NOMO-1 treated with DMSO at 0.1 percent for 48 hours (cell line): ENCODE results near the gene NCK1.
A peak's percentile ranks its signal among the peaks of the same experiment; 100 is the strongest.
"Not testable (repeated sequence)": the region's sequence is repeated elsewhere in the genome, so short reads cannot be mapped to it uniquely, and the experiment has no call there.

ENCODE experiments used
- DNase-seq: peaks from one replicate; lab custom pipeline; 2025; ENCODE audit not compliant: unreplicated experiment; lab: John Stamatoyannopoulos, UW

NCK1 gene

DNA sequence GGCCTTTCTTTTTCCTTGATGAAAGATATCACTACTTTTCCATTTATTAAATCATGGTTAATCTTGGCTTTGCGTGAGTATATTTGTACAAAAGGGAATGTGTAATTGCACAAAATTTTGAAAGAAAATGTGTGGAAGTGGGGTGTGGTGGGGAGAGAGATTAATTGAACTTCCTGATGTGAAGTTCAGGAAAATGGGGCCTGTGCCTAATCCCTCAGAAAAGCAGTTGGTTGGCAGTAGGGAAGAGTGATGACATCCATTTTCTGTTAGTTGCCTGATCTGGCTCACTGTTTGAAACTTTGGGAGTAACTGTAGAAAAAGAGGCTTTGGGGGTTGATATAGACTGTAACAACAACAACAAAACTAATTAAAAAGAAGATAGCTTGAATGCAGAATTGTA is 85.0 kb downstream of the NCK1 start:
- no peak for DNase-seq

DNA sequence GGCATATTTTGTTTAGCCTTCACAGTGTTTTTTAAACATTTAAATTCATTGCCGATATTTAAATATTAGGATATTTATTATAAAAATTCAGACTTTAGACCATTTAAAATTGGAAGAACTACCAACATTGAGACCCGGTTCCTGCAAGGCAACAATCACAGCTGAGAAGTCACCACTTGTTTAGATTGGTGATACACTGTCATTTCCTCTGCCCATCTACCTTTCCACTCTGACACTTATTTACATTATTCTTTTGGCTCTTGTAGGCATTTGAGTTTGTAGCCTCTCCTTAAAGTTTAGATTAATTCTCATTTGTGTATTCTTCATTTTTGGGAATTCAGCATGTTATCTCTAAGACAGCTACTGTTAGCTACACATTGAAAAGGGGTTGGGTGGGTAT is 85.5 kb downstream of the NCK1 start:
- no peak for DNase-seq

DNA sequence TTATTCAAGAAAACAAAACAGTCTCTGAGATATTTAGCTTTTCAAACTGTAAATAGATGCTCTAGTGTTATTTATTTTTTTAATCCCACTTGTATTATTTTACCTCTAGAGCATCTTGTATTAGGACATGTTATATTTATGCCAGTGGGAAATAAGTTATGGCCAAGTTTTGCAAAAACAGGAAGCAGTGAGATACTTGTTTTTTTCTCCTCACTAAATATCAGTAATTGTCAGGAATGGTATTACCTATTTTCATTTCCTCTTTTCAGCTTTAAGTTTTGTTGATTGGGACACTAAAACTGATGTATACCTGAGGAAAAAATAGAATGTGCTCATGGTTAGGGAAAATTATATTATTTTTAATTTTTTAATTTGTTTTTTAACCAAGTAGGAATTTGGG is 87.1 kb downstream of the NCK1 start:
- peak; percentile 35 for DNase-seq

DNA sequence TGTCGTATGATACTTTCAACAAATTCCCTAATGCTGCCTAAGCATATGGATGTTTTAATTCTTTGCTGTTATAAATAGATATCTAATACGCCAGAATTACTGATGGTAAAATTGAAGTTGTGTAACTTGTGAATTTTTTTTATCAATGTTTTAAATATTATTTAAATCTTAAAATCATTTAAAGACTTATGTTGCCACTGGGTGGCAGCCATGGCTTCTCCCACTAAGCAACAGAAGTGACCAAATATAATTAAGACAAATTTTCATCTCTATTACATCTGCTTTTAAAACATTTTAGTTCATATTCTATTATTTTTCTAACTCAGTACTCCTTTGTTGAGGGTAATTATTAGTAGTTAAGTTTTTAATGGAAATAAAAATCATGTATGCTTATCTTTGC is 87.7 kb downstream of the NCK1 start:
- no peak for DNase-seq

DNA sequence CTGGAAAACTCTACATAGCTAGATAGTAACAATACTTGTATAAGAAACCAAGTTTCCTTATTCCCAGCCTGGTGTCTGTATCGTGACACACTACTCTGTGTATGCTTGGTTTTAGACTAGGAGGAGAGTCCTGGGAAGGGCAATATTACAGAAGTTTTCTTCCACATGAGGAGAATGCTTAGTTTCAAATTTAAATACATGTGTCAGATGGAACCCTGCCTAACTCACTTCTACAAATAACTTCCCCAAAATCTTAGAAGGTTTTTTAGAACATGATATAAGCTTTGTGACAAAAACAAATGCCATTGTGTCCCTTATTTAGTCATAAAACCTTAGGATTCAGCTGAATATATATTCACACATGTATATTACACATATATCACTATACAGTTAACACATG is 88.6 kb downstream of the NCK1 start:
- no peak for DNase-seq

DNA sequence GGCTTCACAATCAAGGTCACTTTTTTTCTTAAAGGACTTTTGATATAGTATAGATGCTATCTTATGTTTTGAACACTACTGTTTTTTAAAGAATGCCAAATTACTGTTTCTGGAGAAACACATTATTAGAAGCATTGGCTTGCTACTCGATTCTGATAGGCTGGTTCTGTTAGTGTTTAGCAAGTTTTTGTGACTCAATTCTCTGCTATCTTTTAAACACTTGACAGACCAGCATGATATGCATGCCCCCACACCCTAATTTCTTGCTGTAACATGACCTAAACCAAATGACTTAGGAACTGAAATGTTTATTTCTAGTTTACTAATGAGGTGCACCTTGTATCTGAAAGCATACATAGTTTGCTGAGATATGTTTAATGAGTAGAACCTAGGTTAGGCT is 90.3 kb downstream of the NCK1 start:
- no peak for DNase-seq

DNA sequence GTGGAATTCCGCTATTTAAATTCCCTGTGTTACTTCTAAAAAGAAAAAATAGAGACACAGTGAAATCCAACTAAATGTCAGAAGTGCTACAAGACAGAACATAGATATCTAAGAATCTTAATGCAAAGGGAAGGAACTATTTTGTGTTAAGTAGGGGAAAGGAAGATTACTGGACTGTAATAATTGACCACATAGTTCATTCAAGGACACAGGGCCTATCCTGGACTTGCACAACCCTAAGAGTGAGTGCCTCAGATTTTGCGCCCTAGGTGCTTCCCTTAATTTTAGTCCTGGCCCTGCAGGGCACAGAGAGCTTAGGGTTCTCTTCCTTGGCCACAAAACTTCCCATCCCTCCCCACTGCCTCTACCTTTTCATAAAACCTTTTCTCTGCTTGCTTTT is 92.2 kb downstream of the NCK1 start:
- no peak for DNase-seq

DNA sequence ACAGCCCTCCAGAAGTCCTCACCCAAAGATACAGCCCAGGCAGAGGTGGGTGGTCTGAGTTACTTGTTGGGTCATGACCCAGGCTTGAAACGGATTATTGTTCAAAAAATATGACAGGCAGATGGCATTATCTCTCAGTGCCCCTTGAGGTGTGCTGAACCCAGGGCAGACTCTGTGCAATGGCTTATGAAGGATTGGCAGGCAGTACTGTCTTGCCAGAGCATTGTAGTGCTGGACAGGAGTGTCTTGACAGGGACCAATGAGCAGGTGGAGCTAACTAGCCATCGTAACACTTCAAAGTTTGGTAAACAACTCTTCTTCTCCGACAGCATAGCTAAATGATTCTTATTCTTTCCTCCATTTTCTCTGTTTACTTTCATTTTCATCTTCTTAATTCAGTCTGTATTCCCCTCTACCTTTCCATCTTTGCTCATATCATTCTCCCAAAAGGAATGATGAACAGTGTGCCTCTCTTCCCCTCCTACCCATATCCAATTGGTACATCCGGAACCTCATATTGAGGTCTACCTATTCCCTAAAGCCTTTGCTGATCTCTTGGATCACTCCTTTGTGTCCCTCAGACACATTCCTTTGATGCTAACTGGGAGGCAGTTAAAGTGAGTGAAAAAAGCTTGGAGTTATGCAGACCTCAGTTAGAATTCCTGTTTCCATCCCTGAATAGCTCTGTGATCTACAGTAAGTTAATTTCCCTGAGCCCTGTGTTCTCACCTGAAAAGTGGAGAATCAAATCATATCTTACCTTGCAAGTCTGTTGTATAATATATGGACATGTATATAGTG is 93.2 kb downstream of the NCK1 start:
- no peak for DNase-seq

DNA sequence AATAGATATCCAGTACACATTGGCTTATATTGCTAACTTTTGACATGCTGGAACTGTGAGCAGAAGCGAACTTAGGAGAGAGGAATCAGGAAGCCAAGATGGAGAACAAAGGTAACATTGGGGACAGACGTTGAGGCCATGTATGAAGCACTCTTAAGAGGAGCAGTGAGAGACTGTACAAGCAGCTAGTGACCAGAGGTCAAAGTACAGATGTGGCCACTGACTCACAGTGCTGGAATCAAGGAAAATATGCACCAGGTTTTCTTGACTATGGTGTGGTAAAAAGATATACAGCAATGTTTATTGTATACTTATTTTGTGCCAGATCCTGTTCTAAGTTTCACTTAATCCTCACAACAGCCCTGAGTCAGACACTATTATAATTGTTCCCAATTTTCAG is 93.8 kb downstream of the NCK1 start:
- no peak for DNase-seq

DNA sequence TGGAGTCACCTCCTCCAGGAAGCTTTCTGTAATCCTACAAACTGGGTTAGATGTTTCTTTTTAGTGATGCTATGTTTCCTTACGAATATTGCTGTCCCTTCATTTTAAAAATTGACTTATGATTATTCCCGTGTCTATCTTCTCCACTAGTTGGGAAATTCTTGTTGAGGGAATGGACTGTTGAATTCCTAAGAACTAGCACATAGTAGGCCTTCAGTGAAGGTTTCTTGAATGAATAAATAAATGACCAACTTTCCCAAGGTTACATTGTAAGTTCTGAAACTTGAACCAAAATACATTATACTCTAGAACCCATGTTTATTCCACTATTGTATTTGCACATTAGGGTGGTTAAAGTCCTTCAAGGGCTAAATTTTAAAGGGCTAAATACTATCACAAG is 95.0 kb downstream of the NCK1 start:
- no peak for DNase-seq

DNA sequence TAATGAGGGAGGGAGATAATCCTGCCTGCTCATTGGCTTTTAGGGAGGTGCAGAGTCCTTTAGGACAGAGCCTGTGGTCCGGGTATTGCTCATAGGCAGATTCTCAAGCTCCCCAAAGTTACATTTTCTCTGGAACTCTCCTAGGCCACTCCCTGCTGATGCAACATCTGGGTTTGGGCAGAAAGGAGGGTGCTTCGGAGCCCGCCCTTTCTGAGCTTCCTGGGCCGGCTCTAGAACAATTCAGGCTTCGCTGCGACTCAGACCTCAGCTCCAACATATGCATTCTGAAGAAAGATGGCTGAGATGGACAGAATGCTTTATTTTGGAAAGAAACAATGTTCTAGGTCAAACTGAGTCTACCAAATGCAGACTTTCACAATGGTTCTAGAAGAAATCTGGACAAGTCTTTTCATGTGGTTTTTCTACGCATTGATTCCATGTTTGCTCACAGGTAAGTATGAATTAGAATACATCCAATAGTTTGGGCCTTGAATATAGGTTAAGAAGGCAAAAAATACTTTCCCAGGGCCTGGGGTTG is 95.8 kb downstream of the NCK1 start, which contains the start of gene IL20RB:
IL20RB (plus strand) TSS at position 233 of the 538 bp plus-strand sequence; CDS start at position 364, 131 bp downstream.
- DNase-seq: no peak

DNA sequence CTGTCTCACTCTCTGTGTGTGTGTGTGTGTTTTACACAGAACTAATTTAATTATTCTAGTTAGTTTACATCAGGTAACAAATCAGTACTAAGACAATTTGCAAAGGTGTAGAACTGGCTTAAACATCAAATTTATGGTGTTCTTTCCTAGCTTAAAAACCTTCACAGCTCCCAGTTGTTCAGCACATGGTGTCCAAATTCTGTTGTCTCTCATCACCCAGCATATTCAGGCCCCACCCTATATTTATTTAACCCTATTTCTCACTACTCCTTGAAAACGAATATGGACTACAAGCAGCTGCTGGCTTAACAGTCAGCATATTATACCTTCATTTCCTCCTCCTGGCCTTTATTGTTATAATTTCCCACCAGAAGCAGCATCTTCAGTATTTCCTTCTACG is 96.9 kb downstream of the NCK1 start:
- no peak for DNase-seq

DNA sequence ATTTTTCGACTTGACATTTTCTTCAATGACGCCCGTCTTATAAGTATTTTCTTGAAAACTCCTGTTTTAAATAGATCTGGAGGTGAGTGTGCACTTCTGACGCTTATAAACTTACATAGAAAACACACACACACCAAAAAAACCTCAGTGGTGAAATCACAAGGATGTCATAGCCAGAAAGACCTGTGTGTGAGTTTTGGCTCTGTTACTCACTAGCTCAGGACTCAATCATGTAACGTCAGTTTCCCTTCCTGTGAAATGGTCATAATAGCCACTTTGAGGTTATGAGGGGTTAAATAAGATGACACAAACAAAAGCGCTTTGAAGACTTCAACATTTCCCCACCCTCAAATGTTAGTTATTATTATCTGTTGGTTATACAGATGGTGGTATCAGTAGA is 97.6 kb downstream of the NCK1 start:
- no peak for DNase-seq

DNA sequence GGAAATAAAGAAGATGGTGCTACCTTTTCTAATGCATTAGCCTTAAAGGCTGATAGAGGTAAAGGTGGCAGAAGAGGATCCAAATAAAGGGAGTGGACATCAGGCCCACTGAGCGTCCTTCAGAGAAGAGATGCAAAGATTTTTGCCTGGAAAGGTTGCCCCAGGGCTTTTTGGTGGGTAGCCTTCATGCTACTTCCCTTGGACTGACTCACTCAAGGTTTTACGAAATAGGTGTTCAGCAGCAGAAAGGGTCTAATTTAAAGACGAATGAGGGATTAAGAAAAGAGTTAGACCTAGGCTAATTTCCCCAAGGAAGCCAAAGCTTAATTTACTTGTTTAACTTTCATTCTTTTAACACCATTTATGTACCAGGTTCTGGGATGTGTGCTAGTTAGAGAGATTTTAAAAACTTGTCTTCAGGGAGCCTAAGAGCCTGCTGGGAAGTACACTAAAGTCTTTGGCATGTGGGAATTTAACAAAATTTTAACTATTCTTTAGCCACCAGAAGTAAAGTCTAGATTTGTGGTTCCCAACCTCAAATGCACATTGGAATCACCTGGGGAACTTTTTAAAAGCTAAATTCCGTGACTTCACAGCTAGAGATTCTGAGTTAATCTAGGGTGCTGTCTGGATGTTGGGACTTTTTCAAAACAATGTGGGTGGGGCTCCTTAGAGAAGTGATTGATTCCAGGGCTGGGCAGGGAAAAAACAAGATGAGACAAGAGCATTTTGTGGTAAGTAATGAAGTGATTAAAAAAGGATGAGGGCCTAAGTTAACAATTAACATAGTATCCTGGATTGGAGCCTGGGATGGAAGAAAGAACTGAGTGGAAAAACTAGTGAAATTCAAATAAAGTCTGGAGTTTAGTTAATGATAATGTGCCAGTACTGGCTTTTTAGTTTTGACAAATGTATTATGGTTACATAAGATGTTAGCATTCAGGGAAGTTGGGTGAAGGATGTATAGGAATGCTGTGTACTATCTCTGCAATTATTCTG is 99.1 kb downstream of the NCK1 start:
- DNase-seq: no peak

DNA sequence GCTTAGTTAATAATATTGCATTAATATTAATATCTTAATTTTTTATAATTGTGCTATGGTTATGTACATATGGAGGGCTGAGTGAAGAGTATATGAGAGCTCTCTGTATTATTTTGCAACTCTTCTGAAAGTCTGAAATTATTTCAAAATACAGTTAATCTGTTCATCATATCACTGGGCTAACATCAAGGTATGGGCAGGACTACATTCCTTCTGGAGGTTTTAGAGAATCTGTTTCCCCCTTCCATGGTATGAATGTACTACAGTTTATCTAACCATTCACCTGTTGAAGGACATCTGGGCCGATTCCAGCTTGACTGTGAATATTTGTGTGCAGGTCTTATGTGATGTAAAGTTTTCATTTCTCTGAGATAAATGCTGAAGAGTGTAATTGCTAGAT is 100.9 kb downstream of the NCK1 start:
- no peak for DNase-seq

DNA sequence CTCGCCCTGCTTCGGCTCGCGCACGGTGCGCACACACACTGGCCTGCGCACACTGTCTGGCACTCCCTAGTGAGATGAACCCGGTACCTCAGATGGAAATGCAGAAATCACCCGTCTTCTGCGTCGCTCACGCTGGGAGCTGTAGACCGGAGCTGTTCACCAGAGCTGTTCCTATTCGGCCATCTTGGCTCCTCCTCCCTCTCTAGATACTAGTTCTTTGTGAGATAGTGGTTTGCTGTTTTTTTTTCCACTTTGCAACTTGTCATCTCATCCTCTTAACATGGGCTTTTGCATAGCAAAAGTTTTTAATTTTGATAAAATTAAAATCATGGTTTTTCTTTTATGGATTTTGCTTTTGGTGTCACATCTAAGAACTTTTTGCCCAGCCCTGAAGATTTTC is 107.5 kb downstream of the NCK1 start:
- not testable (repeated sequence) for DNase-seq

DNA sequence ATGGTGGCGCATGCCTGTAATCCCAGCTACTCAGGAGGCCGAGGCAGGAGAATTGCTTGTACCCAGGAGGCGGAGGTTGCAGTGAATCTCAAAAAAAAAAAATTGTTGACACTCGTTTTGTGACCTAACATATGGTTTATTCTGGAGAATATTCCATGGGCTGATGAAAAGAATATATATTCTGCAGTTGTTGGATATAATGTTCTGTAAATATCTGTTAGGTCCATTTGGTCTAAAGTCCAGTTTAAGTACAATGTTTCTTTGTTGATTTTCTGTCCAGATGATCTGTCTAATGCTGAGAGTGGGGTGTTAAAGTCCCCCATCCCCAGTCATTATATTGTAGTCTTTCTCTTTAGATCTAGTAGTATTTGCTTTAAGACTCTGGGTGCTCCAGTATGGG is 111.3 kb downstream of the NCK1 start:
- DNase-seq: no peak

DNA sequence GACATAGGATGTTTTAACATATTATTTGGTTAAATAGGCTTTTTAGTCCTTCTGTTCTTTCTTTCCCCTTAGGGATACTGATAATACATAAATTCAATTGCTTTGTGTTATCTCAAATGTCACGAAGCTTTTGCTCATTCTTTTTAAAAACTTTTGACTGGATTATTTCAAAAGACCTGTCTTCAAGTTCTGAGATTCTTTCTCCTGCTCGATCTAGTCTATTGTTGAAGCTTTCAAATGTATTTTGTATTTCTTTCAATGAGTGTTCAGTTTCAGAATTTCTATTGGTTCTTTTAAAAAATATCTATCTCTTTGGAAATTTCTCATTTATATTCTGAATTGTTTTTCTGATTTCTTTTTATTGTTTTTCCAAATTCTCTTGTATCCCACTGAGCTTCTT is 112.7 kb downstream of the NCK1 start:
- DNase-seq: no peak

DNA sequence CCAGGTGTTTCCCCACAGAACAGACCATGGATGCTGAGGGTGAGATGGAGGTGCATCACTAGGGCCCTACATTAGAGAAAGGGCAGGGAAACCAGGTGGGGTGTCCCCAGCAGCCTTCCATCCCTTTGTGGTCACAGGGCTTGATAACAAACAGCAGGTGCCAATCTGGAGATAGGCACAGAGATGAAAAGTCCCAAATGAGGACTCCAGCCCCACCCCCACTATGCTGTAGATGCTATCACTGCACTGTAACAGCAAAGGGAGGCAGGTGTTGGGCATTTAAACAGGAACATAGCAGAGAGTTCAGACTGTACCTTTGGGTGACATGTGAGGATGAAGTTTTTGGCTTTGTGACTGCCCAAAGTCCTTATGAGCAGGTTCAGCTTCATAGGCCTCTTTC is 117.2 kb downstream of the NCK1 start:
- no peak for DNase-seq

DNA sequence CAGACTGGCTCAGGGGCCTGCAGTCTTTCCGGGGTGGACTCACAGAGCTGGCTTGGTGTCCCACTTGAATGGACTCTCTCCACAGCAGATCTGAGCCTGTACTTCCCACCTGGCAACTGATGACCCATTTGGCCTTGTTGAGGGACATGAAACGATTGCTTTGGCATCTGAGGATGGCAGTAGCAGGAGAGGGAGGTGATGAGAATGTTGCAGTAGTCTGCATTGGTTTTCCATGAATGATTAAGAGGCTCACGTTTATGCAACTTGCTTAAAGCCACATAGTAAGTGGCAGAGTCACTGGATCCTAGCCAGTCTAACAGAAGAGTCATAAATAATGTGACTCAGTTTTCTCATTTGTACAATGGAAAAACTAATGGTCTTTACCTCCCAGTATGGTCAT is 117.7 kb downstream of the NCK1 start:
- no peak for DNase-seq

DNA sequence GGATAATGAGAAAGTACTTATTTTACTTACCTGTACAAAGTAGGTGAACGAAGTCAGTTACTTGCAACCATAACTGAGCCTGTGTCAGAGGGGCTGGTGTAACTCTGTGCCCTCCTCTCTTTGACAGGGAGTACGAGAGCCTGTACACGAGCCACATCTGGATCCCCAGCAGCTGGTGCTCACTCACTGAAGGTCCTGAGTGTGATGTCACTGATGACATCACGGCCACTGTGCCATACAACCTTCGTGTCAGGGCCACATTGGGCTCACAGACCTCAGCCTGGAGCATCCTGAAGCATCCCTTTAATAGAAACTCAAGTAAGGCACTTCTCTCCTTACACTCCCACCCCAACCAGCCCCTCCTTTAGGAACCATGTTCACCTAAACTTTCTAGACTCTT is 120.0 kb downstream of the NCK1 start:
- DNase-seq: no peak
